ENCODE data around the gene SVIL. TPM values are rescaled to one million over a fixed set of nuclear protein-coding genes. Genes with fewer than 3 reads are reported as not detected.

Gene SVIL
- total and polyA plus RNA-seq, 2 of the 13 experiments (the other 11 are each of a cell fraction or from before 2014, with no cell fraction given), result 3.9 to 12.1 TPM

DNA sequence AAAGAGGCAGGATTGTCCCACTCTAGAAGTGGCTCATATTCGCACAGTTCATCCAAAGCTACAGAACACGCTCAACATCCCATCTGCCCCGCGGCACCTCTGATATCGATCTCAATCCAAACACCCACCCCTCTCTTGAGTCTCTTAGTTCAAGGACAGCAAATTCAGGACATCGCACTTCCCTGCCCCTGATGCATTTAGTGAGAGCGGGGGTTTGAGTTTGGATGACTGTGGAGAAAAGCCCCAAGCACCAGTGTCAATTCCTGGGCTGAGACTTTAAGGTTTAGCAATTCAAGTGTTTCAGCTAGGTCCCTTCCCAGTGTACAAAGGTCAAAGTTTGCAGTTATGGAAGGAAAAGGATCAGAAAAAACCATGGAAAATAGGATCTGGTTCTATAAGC, 179.7 kb downstream of the SVIL start (continued):
- TF ChIP-seq, protein P1, sequence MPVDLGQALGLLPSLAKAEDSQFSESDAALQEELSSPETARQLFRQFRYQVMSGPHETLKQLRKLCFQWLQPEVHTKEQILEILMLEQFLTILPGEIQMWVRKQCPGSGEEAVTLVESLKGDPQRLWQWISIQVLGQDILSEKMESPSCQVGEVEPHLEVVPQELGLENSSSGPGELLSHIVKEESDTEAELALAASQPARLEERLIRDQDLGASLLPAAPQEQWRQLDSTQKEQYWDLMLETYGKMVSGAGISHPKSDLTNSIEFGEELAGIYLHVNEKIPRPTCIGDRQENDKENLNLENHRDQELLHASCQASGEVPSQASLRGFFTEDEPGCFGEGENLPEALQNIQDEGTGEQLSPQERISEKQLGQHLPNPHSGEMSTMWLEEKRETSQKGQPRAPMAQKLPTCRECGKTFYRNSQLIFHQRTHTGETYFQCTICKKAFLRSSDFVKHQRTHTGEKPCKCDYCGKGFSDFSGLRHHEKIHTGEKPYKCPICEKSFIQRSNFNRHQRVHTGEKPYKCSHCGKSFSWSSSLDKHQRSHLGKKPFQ (CRISPR knock-in tag; IDR thresholded peaks at IDR 0.05; ENCODE audit: insufficient replicate concordance), result no peak
- TF ChIP-seq KMT2A (CRISPR knock-in tag; IDR thresholded peaks at IDR 0.05), result peak; percentile 35; the same call in 1 of the 2 replicates
- no peak for TF ChIP-seq RXRB (CRISPR knock-in tag; IDR thresholded peaks at IDR 0.05; ENCODE audit: borderline replicate concordance)
- TF ChIP-seq HIVEP1 (CRISPR knock-in tag; IDR thresholded peaks at IDR 0.05), result no peak
- no peak for TF ChIP-seq KMT2B (CRISPR knock-in tag; IDR thresholded peaks at IDR 0.05)
- no peak for TF ChIP-seq ZZZ3 (CRISPR knock-in tag; IDR thresholded peaks at IDR 0.05; ENCODE audit: borderline replicate concordance)
- TF ChIP-seq, protein P2, sequence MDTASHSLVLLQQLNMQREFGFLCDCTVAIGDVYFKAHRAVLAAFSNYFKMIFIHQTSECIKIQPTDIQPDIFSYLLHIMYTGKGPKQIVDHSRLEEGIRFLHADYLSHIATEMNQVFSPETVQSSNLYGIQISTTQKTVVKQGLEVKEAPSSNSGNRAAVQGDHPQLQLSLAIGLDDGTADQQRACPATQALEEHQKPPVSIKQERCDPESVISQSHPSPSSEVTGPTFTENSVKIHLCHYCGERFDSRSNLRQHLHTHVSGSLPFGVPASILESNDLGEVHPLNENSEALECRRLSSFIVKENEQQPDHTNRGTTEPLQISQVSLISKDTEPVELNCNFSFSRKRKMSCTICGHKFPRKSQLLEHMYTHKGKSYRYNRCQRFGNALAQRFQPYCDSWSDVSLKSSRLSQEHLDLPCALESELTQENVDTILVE (CRISPR knock-in tag; IDR thresholded peaks at IDR 0.05), result no peak
- no peak for TF ChIP-seq ZNF615 (CRISPR knock-in tag; IDR thresholded peaks at IDR 0.05; ENCODE audit: borderline replicate concordance)
- TF ChIP-seq, protein P3, sequence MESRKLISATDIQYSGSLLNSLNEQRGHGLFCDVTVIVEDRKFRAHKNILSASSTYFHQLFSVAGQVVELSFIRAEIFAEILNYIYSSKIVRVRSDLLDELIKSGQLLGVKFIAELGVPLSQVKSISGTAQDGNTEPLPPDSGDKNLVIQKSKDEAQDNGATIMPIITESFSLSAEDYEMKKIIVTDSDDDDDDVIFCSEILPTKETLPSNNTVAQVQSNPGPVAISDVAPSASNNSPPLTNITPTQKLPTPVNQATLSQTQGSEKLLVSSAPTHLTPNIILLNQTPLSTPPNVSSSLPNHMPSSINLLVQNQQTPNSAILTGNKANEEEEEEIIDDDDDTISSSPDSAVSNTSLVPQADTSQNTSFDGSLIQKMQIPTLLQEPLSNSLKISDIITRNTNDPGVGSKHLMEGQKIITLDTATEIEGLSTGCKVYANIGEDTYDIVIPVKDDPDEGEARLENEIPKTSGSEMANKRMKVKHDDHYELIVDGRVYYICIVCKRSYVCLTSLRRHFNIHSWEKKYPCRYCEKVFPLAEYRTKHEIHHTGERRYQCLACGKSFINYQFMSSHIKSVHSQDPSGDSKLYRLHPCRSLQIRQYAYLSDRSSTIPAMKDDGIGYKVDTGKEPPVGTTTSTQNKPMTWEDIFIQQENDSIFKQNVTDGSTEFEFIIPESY (CRISPR knock-in tag; IDR thresholded peaks at IDR 0.05), result no peak
- no peak for TF ChIP-seq TCF12 (IDR thresholded peaks at IDR 0.05)
- no peak for TF ChIP-seq TCF12 (CRISPR knock-in tag; IDR thresholded peaks at IDR 0.05)
- TF ChIP-seq, protein P4, sequence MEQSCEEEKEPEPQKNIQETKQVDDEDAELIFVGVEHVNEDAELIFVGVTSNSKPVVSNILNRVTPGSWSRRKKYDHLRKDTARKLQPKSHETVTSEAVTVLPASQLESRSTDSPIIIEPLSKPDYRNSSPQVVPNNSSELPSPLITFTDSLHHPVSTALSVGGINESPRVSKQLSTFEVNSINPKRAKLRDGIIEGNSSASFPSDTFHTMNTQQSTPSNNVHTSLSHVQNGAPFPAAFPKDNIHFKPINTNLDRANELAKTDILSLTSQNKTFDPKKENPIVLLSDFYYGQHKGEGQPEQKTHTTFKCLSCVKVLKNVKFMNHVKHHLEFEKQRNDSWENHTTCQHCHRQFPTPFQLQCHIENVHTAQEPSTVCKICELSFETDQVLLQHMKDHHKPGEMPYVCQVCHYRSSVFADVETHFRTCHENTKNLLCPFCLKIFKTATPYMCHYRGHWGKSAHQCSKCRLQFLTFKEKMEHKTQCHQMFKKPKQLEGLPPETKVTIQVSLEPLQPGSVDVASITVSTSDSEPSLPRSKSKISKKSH (CRISPR knock-in tag; IDR thresholded peaks at IDR 0.05; ENCODE audit: borderline replicate concordance), result no peak
- no peak for TF ChIP-seq ZBTB8A (CRISPR knock-in tag; IDR thresholded peaks at IDR 0.05; ENCODE audit: borderline replicate concordance, low read depth)
- TF ChIP-seq PAX8 (CRISPR knock-in tag; IDR thresholded peaks at IDR 0.05; ENCODE audit: borderline replicate concordance), result no peak
- TF ChIP-seq ZNF775 (CRISPR knock-in tag; IDR thresholded peaks at IDR 0.05; ENCODE audit: borderline replicate concordance), result no peak
- TF ChIP-seq RBM39 (IDR thresholded peaks at IDR 0.05; ENCODE audit: low read depth, low read length, poor library complexity, severe bottlenecking), result no peak
- TF ChIP-seq ZNF564 (CRISPR knock-in tag; IDR thresholded peaks at IDR 0.05), result peak; percentile 96
- TF ChIP-seq ZNF558 (CRISPR knock-in tag; IDR thresholded peaks at IDR 0.05; ENCODE audit: borderline replicate concordance), result no peak
- TF ChIP-seq, protein P5, sequence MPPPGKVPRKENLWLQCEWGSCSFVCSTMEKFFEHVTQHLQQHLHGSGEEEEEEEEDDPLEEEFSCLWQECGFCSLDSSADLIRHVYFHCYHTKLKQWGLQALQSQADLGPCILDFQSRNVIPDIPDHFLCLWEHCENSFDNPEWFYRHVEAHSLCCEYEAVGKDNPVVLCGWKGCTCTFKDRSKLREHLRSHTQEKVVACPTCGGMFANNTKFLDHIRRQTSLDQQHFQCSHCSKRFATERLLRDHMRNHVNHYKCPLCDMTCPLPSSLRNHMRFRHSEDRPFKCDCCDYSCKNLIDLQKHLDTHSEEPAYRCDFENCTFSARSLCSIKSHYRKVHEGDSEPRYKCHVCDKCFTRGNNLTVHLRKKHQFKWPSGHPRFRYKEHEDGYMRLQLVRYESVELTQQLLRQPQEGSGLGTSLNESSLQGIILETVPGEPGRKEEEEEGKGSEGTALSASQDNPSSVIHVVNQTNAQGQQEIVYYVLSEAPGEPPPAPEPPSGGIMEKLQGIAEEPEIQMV (CRISPR knock-in tag; IDR thresholded peaks at IDR 0.05; ENCODE audit: low read depth), result no peak
